RWPE2 (cell line): ENCODE measurements around the gene PGLYRP4.

Experiments
- ATAC-seq: fragments of 200-7000 bp; cut with Tn5 transposase; 3 replicates; pipeline ENCODE4 v1.9.1; 2021; ENCODE audit warnings: low read depth
- DNase-seq: peaks from one replicate; pipeline ENCODE4 v3.0.0-alpha.2; 2020; ENCODE audit warnings: low spot score
- H3K27ac ChIP-seq: fragments of 450-650 bp; 2 replicates; pipeline ENCODE4 v1.5.1; 2017; ENCODE audit warnings: mild to moderate bottlenecking; ENCODE audit not compliant: poor library complexity, severe bottlenecking
- H3K27me3 ChIP-seq: fragments of 250-450 bp; sonication (Bioruptor Pico); 2 replicates; pipeline ENCODE4 v1.5.1; 2021; ENCODE audit warnings: mild to moderate bottlenecking, moderate library complexity; ENCODE audit not compliant: insufficient read depth, poor library complexity, severe bottlenecking
- H3K36me3 ChIP-seq: fragments of 250-450 bp; sonication (Bioruptor Pico); 2 replicates; pipeline ENCODE4 v1.5.1; 2020; ENCODE audit warnings: low read depth, mild to moderate bottlenecking, moderate library complexity
- H3K4me1 ChIP-seq: fragments of 250-450 bp; sonication (Bioruptor Pico); 2 replicates; pipeline ENCODE4 v1.5.1; 2021; ENCODE audit warnings: mild to moderate bottlenecking, moderate library complexity; ENCODE audit not compliant: insufficient read depth, poor library complexity, severe bottlenecking
- H3K4me3 ChIP-seq: fragments of 250-450 bp; sonication (Bioruptor Pico); 2 replicates; pipeline ENCODE4 v1.5.1; 2021; ENCODE audit warnings: mild to moderate bottlenecking, moderate library complexity; ENCODE audit not compliant: severe bottlenecking
- H3K9me3 ChIP-seq: fragments of 250-450 bp; sonication (Bioruptor Pico); 2 replicates; pipeline ENCODE4 v1.5.1; 2021; ENCODE audit warnings: mild to moderate bottlenecking, moderate library complexity; ENCODE audit not compliant: severe bottlenecking
- CTCF ChIP-seq: fragments of 450-650 bp; IDR thresholded peaks from one replicate; pipeline ENCODE4 v1.5.1; 2017; ENCODE audit warnings: mild to moderate bottlenecking, moderate library complexity; ENCODE audit not compliant: poor library complexity, severe bottlenecking

Gene PGLYRP4

GRCh38 chr1:153387785-153388184 lies 39.1 kb upstream of the PGLYRP4 start:
- Histone ChIP-seq H3K4me1 (peaks cover 27% of the 10 kb centered on the region), H3K27ac (no peak overlapping the region), H3K9me3 (no peaks in the 10 kb centered on the region), H3K36me3 (no peaks in the 10 kb centered on the region), H3K4me3 (no peak overlapping the region), H3K27me3 (no peaks in the 10 kb centered on the region)
- DNase-seq (no peak), ATAC-seq (no peak)
- TF ChIP-seq CTCF: no peak

GRCh38 chr1:153387001-153387400 lies 38.4 kb upstream of the PGLYRP4 start:
- Histone ChIP-seq H3K27ac (peak overlapping the region; percentile 45), H3K4me3 (no peak overlapping the region), H3K9me3 (no peaks in the 10 kb centered on the region), H3K4me1 (peaks cover 27% of the 10 kb centered on the region), H3K36me3 (no peaks in the 10 kb centered on the region), H3K27me3 (no peaks in the 10 kb centered on the region)
- DNase-seq (no peak), ATAC-seq (no peak)
- no peak for TF ChIP-seq CTCF

GRCh38 chr1:153386500-153386901 lies 37.9 kb upstream of the PGLYRP4 start:
- DNase-seq (no peak), ATAC-seq (peak; percentile 57)
- no peaks in the 10 kb centered on the region for H3K36me3 ChIP-seq
- TF ChIP-seq CTCF: no peak
- no peak overlapping the region for H3K4me3 ChIP-seq
- H3K27ac ChIP-seq: peak overlapping the region; percentile 45
- H3K4me1 ChIP-seq: peaks cover 27% of the 10 kb centered on the region
- no peaks in the 10 kb centered on the region for H3K27me3 ChIP-seq
- H3K9me3 ChIP-seq: peaks cover under 1% of the 10 kb centered on the region

GRCh38 chr1:153384958-153385580 lies 36.4 kb upstream of the PGLYRP4 start:
- TF ChIP-seq CTCF: no peak
- H3K4me1 ChIP-seq: peaks cover 13% of the 10 kb centered on the region
- H3K9me3 ChIP-seq: peaks cover 3% of the 10 kb centered on the region
- H3K27me3 ChIP-seq: no peaks in the 10 kb centered on the region
- H3K36me3 ChIP-seq: no peaks in the 10 kb centered on the region
- no peak overlapping the region for H3K4me3 ChIP-seq
- ATAC-seq (no peak), DNase-seq (no peak)
- no peak overlapping the region for H3K27ac ChIP-seq

- Histone ChIP-seq H3K4me3 (no peak overlapping the region), H3K36me3 (no peaks in the 10 kb centered on the region), H3K27ac (no peak overlapping the region), H3K27me3 (no peaks in the 10 kb centered on the region), H3K4me1 (peaks cover 8% of the 10 kb centered on the region), H3K9me3 (peaks cover 3% of the 10 kb centered on the region)
- ATAC-seq: no peak
- TF ChIP-seq CTCF: no peak
- DNase-seq: no peak
Measured at GRCh38 chr1:153380711-153381110, 32.1 kb upstream of the PGLYRP4 start.
